Activated CD4-positive, CD25-positive, alpha-beta regulatory T cell treated with anti-CD3 and anti-CD28 coated beads, Interleukin-2, amount 50 U/mL, for 16 hours (primary cell): ENCODE results near the gene ASPSCR1.
"Not testable (repeated sequence)": the region's sequence is repeated elsewhere in the genome, so short reads cannot be mapped to it uniquely, and the experiment has no call there.

Source experiments
- DNase-seq: peaks from one replicate; pipeline ENCODE4 v3.0.0-alpha.2; 2020; ENCODE audit warnings: low read depth, low spot score

The ASPSCR1 gene

GRCh38 chr17:81941484-81942166, 35.8 kb upstream of the ASPSCR1 start:
- no peak for DNase-seq

GRCh38 chr17:81942167-81942553, 35.3 kb upstream of the ASPSCR1 start:
- DNase-seq: no peak

- DNase-seq: no peak
These were observed 32.6 kb upstream of the ASPSCR1 start for GRCh38 chr17:81944858-81945257.

GRCh38 chr17:81947189-81947588, 30.2 kb upstream of the ASPSCR1 start, which contains the start of gene MYADML2:
Gene MYADML2, minus strand, starts transcription at chr17:81947233. Its CDS starts 5,492 bp downstream, at chr17:81941741.
- no peak for DNase-seq

- DNase-seq: no peak
These were observed 28.6 kb upstream of the ASPSCR1 start for GRCh38 chr17:81948635-81949378.

GRCh38 chr17:81950501-81950900, 26.9 kb upstream of the ASPSCR1 start:
- DNase-seq: no peak

- DNase-seq: no peak
These were observed 25.4 kb upstream of the ASPSCR1 start for GRCh38 chr17:81951785-81952684.

GRCh38 chr17:81952792-81953228, 24.6 kb upstream of the ASPSCR1 start:
- DNase-seq: no peak

GRCh38 chr17:81953443-81953842, 24.0 kb upstream of the ASPSCR1 start:
- DNase-seq: not testable (repeated sequence)

GRCh38 chr17:81954131-81955057, 23.0 kb upstream of the ASPSCR1 start:
- no peak for DNase-seq

GRCh38 chr17:81955058-81955681, 22.3 kb upstream of the ASPSCR1 start:
- DNase-seq: no peak

GRCh38 chr17:81955756-81956544, 21.5 kb upstream of the ASPSCR1 start:
- DNase-seq: no peak

GRCh38 chr17:81956607-81957589, 20.5 kb upstream of the ASPSCR1 start:
- no peak for DNase-seq

- no peak for DNase-seq
These were observed 19.6 kb upstream of the ASPSCR1 start for GRCh38 chr17:81957691-81958432.

- no peak for DNase-seq
These were observed 18.6 kb upstream of the ASPSCR1 start for GRCh38 chr17:81958633-81959342.

GRCh38 chr17:81959362-81960129, 17.9 kb upstream of the ASPSCR1 start:
- DNase-seq: peak; percentile 62
